IPS-18c (cell line): ENCODE data around the gene AFP.

Experiments
- H3K4me3 ChIP-seq: 2 replicates; pipeline ENCODE4 v1.7.0; 2013; ENCODE audit warnings: low read depth, mild to moderate bottlenecking, low read length, moderate library complexity; ENCODE audit not compliant: insufficient read depth
- H3K9me3 ChIP-seq: one replicate; pipeline ENCODE4 v1.6.1; 2013; ENCODE audit warnings: mild to moderate bottlenecking, low read length, moderate library complexity; ENCODE audit not compliant: control insufficient read depth, insufficient read depth

The AFP gene

GRCh38 chr4:73481358-73481757, 45.3 kb downstream of the AFP start, which contains the start of gene AFM:
TSS of gene AFM (plus strand) at chr4:73481745. CDS start at chr4:73481776, 31 bp downstream.
- no peaks in the 10 kb centered on the region for H3K9me3 ChIP-seq

GRCh38 chr4:73485085-73485484, 49.1 kb downstream of the AFP start:
- H3K9me3 ChIP-seq = no peaks in the 10 kb centered on the region
- H3K4me3 ChIP-seq = no peak overlapping the region

More at GRCh38 chr4:73481358-73481757, 45.3 kb downstream of the AFP start, which contains the start of gene AFM:
- H3K4me3 ChIP-seq = no peak within 1 kb of the TSS

GRCh38 chr4:73485596-73485995, 49.6 kb downstream of the AFP start:
- H3K9me3 ChIP-seq = no peaks in the 10 kb centered on the region

GRCh38 chr4:73486497-73486896, 50.5 kb downstream of the AFP start:
- H3K4me3 ChIP-seq = no peak overlapping the region
- H3K9me3 ChIP-seq = no peaks in the 10 kb centered on the region

More at GRCh38 chr4:73485596-73485995, 49.6 kb downstream of the AFP start:
- H3K4me3 ChIP-seq = no peak overlapping the region

- Histone ChIP-seq H3K4me3 (no peak overlapping the region), H3K9me3 (no peaks in the 10 kb centered on the region)
Observed at GRCh38 chr4:73487233-73487632, 51.2 kb downstream of the AFP start.

GRCh38 chr4:73499996-73500765, 64.2 kb downstream of the AFP start:
- Histone ChIP-seq H3K4me3 (no peak overlapping the region), H3K9me3 (no peaks in the 10 kb centered on the region)

- Histone ChIP-seq H3K4me3 (no peak overlapping the region), H3K9me3 (no peaks in the 10 kb centered on the region)
Observed at GRCh38 chr4:73501664-73502265, 65.7 kb downstream of the AFP start.

GRCh38 chr4:73505567-73505966, 69.5 kb downstream of the AFP start:
- Histone ChIP-seq H3K4me3 (no peak overlapping the region), H3K9me3 (no peaks in the 10 kb centered on the region)
